Measurements from ENCODE around the gene SNX32.
A peak's percentile ranks its signal among the peaks of the same experiment; 100 is the strongest.

SNX32 gene

GRCh38 chr11:65857853-65858680, 24.3 kb downstream of the SNX32 start, which contains the start of gene CFL1:
CFL1 (minus strand) TSS chr11:65858180; CDS start chr11:65858099, 81 bp downstream.
- peak; percentile 98 for DNase-seq

GRCh38 chr11:65858681-65859087, 24.9 kb downstream of the SNX32 start:
- no peak for DNase-seq

GRCh38 chr11:65859095-65859811, 25.5 kb downstream of the SNX32 start:
- peak; percentile 100 for DNase-seq

- DNase-seq: no peak
These were observed 26.1 kb downstream of the SNX32 start for GRCh38 chr11:65859812-65860277.

GRCh38 chr11:65860278-65861164, 26.8 kb downstream of the SNX32 start, which contains the start of gene MUS81:
MUS81 (plus strand) TSS chr11:65860433; CDS start chr11:65860754, 321 bp downstream.
- DNase-seq: peak; percentile 95

GRCh38 chr11:65861165-65861505, 27.4 kb downstream of the SNX32 start:
- DNase-seq: no peak

- DNase-seq: no peak
These were observed 27.9 kb downstream of the SNX32 start for GRCh38 chr11:65861533-65862183.

DNA sequence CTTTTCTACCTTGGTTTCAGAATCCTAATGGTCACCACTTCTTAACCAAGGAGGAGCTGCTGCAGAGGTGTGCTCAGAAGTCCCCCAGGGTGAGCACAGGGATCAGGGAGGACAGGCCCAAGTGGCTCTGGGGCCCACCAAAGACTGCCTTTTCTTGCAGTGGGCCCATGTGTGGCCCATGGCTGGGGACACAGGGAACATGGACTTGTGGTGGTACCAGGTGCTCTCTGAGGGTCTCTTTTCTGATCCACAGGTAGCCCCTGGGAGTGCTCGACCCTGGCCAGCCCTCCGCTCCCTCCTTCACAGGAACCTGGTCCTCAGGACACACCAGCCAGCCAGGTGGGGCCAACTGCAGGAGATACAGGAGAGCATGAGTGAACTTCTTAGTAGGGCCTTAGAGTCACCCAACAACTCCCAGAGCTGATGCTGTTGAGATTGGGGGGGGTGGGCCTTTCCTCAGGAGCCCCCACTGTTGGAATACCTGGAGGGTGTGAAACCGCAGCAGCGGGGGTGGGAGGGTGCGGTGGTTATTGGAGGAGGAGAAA, 28.5 kb downstream of the SNX32 start:
- no peak for DNase-seq

- DNase-seq: no peak
These were observed 29.5 kb downstream of the SNX32 start for GRCh38 chr11:65862941-65863888.

- DNase-seq: no peak
These were observed 30.3 kb downstream of the SNX32 start for GRCh38 chr11:65863889-65864705.

DNA sequence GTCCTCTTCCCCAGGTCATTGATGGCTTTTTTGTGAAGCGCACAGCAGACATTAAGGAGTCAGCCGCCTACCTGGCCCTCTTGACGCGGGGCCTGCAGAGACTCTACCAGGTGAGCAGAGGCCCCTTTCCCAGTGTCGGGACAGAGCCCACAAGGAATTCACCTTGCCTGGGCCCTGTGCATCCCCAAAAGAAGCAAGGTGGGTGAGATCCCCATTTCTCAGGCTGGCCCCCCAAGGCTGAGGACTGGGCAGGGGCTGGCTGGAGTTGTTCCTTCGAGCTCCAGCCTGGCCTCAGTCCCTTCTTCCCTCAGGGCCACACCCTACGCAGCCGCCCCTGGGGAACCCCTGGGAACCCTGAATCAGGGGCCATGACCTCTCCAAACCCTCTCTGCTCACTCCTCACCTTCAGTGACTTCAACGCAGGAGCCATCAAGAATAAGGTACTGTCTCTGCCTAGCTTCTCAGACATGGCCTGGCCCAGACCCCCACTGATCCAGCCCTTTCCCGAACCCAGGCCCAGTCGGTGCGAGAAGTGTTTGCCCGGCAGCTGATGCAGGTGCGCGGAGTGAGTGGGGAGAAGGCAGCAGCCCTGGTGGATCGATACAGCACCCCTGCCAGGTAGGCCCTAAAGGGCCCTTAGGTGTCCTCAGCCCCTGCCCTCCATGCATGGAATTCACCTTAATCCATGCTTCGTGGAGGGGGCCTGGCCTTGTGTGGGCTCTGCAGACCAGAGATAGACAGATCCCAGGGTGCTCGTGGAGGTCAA, 31.1 kb downstream of the SNX32 start:
- DNase-seq: no peak

DNA sequence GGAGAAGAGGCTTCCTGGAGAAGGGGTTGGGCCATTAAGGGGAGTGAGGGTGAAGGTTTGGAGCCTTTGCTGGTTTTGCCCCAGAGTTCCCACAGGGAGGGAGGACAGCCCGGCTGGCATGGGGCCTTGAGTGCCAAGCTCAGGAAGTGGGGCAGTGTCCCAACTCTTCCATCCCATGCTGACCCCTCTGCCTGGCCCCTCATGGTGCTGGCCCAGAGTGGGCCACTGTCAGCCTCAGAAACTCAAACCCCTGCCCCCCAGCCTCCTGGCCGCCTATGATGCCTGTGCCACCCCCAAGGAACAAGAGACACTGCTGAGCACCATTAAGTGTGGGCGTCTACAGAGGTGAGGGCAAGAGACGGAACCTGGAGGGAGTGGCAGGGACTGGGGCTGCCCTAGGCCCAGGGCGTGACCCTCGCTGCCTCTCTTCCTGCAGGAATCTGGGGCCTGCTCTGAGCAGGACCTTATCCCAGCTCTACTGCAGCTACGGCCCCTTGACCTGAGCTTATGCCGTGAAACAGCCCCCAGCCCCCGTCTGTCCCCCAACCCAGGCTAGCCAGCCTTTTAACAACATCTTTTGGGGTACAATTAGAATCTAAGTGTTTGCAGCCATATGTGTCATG, 31.9 kb downstream of the SNX32 start:
- DNase-seq: no peak

DNA sequence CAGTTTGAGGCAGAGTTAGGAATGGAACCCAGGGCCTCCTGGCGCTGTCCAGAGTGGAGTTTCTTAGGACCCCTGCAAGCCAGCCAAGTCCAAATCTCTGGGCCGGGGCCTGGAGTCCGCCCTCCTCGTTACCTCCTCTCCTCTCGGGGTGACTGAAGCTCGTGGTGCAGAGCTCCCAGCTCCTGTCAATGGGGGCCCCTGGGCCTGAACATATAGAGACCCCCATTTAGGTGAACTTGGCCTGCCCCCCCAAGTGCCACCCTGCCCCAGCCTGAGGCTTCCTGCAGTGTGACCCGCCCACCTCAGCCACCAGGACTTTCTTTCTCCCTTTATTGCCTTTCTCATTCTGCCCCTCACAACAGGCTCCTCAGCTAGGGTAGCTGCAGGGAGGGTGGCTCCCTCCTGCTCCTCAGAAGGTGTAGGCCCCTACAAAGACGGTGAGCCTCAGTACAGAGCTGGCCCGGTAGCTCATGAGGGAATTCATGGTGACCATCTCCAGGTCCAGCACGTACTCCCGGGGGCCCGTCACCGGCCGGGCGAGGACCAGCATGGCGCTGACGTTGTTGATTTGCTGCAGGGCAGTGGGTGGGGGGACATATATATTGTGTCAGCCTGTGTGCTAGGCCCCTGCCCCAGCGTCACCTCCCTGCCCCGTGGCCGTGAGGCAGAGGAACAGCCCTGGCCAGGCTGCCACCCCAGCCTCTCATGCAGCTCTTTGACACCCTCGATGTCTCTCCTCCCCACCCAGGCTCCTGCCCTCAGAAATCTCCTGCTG, 32.9 kb downstream of the SNX32 start:
- DNase-seq: no peak

DNA sequence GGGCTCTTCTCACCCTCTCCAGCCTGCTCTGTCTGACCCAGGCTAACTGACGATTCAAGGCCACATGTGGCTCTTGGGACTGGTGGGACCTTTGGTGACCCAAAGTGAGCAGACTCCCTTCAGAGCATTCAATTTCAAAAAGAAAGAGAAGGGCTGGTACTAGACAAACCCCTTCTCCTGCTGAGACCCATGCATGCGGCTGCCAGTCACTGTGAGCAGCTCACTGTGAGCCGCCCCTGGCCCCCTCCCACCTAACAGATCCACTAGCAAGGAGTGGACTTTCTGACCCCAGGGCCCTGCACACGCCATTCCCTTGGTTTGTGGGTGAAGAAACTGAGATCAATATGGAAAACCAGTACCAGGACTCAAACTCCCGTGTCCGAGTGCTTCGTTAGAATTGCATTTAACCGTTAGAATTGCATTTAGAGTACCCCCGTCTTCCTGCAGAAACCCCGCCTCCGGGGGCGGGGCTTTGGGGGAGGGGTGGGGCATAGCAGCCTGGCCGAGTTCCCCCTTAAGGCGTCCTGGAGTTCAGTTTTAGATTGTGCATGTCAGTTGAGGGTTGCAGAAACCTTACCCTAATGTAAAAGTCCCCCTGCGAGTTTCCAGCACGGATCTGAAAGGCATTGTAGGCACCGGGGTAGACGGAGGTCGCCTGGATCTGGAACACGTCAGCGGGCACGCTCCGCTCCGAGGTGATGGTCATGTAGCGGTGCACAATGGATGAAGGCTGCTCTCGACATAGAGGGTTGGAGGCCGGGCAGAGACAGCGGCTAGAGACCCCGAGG, 33.7 kb downstream of the SNX32 start:
- DNase-seq: no peak

DNA sequence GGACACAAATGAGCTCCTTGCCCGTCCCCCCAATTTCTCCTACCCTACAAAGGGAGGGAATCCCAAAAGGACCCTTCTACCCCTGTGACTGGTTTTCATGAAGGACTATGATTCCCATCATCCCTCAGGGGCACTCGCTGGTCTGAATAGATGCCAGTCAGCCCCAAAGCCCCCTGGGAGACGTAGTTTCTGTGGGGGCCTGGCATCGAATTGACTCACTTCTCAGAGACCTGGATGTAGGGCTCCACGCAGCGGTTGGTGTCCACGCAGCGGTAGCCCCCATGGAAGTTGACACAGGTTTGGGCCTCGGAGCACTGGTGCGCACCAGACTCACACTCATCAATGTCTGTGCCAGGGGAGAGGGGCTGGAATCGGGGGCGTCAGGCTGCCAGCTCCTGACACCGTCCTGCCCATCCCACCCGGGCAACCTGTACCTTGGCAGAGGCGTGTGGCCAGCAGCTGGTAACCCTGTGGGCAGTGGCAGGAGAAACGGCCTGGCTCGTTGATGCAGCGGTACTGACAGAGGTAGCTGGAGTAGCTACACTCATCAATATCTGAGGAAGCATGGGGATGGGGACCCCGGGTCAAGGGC, 34.4 kb downstream of the SNX32 start:
- DNase-seq: no peak

DNA sequence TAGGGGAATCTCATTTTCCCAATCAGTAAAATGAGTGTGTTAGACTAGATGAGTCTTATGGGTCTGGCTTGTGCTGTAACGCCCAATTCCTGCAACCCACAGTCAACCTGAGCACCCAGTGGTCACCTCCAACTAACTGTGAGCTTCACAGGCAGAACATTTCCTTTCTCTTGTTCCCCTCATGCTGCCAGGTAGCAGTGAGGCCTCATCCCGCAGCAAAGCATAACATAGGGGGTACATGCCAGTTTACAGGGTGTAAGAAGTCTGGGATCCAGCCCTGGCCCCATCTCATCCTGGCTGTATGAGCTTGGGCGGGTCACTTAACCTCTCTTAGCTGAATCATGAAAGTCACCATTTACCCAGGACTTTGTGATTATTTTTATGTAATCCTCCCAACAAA, 35.1 kb downstream of the SNX32 start:
- DNase-seq: no peak

Data from GDM1 (cell line).